Measurements from ENCODE around the gene LIMK1.
A peak's percentile ranks its signal among the peaks of the same experiment; 100 is the strongest.
"Not testable (repeated sequence)": the region's sequence is repeated elsewhere in the genome, so short reads cannot be mapped to it uniquely, and the experiment has no call there.

Gene LIMK1

DNA sequence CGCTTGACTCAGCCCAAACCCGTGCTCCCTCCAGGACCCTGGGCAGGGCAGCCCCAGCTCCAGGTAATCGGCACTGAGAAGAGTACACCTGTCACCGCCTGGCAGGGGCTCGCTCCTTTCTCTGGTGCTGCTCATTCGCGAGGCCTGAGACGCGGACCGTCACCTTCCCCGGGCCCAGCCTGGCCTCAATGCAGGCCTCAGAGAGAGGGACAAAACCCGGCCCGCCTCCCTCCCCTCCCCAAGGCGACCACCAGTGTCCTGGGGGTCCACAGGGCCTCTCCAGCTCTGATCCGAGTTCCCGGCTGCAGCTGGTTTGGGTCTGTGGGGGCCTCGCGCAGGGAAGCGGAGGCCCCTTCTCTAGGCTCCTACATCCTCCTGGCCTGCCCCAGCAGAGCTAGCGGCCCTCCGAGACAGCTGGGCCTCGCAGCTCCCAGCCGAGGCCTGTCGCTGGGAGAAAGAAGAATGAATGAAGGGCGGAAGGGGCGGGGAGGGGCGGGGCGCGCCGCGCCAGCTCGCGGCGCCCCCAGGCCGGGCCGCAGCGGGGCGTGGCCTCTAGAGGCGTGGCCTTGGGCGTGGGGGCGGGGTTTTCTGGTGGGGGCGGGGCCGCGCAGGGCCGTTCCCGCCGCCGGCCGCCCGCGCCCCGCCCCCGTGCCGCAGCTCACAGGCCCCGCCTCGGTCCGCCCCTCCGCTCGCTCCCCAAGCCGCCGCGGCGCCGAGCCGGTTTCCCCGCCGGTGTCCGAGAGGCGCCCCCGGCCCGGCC, at the start of gene LIMK1:
Gene LIMK1 (plus strand): TSS at position 688 of the 760 bp plus-strand sequence. CDS start 187 bp downstream, outside the sequence.
- peak; percentile 97 for DNase-seq (ENCODE audit: low spot score)

DNA sequence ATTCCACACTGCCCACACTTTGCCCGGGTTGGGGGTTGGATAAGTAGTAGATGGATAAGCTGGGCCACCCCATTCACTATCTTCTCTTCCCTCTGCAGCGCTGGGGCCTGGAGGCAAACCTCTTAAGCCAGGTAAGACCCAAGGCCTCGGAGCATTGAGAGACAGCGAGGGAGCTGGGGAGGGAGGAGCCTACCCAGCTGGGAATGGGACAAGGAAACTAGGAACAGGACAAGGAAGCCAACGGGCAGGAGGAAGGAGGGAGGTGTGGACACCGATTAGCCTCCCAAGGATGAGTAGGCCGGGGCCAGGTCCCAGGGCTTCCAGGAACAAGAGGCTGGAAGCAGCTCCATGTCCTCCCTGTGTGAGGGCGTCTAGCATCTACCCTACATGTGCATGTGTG, 46.0 kb upstream of the LIMK1 start:
- no peak for DNase-seq (ENCODE audit: low spot score)

DNA sequence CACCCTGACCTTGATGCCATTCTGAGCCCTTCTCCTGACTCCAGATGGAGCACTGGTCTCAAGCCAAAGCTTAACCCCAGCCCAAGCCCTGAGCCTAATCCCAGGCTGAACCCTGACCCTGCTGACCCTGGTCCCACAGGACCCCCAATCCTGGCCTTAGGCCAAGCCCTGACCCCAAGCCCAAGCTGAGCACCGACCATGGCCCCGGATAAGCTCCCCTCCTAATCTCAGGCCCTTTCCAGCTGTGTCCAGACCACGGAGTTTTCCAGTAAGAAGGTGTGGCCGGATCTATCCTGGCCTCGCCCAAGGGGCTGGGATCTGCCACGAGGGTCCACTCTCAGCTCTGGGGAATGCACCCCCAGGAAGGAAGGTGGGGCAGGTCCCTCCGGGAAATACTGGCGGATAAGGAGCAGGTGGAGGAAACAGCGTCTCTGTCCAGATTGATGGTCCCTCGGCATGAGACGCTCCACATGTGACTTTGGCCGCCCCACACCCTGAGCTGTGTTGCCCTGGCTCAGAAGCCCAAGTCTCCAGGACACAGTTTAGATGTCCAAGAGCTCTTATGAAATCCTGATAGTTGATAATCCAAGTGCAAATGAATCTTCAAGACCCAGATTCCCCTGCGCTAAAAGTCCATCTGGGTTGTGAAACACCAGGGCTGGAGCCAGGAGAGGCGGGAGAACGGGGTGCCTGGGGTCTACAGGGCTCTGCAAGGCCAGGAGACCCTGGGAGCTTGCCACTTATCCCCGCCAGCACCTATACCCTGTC, 45.2 kb upstream of the LIMK1 start:
- no peak for DNase-seq (ENCODE audit: low spot score)

DNA sequence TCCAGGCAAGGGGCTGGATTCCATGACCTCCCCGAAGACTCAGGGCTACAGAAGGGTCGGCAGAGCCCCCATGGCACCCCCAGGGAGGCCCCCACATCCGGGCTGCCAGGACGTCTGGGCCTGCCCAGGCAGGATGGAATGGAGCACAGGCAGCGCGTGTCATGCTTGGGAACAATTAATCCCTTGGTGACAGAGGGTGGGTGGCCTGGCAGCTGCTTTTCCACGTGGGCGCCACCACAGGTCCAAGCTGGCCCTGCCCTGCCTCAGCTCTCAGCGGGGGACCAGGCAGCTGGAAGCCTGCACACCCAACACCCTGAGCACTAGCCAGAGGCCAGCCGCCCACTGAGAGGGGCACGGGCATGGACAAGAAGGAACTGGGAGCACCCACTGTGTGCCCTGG, 44.3 kb upstream of the LIMK1 start:
- DNase-seq (ENCODE audit: low spot score): no peak

DNA sequence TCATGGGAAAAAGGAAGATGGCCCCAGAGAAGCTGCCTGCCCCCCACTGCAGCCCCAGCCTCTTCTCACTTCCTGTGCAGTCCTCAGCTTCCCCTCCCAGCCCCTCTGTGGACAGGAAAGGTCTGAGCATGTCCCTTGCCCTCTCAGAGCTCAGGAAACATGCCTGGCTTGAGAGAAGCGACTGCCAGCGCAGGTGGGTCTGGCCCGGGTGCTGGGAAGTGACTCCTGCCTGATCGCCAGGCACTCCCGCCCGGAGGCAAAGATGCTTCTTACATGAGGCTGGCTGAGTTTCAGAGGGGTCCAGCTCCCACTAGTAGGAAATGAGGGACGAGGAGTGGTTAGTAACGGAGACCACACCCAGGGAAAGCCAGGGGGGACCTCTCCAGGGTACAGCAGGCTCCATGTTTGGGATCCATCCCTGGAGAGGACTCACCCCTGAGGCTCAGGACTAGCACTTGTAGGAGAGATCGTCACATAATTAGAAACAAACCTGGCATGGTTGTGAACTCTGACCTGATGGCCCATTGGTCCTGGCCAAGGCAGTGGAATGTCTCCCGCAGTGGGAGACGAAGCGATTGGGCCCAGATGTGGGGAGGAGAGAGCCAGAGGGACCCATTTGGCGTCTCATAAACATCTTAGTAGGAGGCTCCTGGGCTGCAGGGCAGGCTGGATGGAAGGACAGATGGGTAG, 43.4 kb upstream of the LIMK1 start:
- no peak for DNase-seq (ENCODE audit: low spot score)

DNA sequence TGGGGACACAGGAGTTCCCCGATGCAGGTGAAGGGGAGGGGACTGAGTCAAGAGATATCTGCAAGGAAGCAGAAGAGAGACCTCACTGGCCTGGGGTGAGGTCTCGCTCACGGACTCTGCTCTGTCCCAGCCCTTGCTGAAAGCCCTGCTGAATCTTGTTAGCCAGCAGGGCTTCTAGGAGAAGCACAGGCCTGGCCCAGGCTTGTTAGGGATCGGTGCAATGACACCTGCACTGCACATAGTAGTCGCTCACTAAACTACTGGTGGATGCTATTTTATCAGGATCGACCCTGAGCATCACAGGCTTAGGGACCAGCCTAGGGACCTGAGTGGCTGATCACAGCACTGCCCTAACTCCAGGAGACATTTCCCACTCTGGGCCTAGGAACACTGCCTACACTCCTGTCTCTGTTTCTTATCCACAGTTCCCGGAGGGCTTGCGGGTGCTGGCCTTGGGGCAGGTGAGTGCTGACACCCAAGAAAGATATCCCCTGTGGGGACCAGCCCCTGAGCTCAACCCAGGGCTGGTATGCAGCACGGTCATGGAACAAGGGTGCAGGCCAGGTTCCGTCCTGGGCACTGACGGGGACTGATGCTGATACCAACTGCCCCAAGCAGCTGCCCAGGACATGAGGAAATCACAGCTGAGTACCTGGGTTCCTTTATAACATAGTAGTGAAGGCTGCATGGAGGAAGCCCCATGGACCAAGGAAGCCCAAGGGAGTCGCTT, 42.6 kb upstream of the LIMK1 start:
- DNase-seq (ENCODE audit: low spot score): no peak

DNA sequence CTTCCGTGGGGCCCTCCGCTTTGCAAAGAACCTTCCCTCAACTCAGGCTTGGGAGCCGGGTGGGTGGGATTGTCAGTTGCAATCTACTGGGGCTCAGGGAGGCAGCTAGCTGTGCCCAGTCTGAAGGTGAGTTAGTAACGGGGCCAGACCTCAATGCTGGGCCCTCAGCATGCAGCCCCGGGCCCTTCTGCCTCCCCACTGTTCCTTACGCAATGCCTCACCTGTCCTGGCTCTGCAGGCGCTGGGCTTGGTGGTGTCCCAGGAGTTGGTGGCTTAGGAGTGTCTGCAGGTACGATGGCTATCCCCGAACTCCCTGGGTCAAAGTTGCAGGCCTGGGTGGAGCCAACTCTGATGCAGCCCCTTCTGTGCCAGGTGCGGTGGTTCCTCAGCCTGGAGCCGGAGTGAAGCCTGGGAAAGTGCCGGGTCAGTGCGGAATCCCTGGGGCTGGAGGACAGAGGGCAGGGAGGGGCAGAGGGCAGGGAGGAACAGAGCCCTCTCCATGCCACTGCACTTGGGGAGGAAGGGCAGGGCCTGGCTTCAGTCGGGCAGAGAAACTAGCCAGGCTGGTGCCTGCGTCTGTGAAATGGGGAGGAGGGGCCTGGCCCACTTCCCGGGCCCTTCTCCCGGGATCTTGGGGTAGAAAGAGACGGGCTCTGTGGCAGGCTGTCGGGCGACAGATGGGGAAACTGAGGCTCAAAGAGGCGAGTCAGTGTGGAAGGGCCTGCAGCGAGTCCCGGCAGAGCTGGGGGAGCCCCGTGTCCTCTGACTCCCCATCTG, 40.7 kb upstream of the LIMK1 start:
- peak; percentile 62 for DNase-seq (ENCODE audit: low spot score)

DNA sequence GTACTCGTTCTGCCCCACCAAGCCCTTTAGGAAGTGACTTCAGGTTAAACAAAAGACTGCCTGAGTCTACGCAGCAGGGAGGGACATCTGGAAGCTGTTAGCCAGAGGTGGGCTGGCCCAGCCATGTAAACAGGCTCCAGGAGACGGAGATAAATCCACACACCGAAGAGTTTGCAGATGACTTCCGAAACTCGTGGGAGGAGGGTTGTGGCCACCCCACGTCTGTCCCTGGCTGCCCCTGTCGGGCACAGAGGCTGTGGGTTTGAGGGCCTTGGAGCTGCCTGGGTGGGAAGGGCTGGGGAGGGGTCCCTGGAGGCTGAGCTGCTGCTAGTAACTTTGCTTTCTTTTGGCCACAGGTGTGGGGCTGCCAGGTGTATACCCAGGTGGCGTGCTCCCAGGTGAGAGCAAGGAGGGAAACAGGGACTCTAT, 40.1 kb upstream of the LIMK1 start:
- peak; percentile 79 for DNase-seq (ENCODE audit: low spot score)

DNA sequence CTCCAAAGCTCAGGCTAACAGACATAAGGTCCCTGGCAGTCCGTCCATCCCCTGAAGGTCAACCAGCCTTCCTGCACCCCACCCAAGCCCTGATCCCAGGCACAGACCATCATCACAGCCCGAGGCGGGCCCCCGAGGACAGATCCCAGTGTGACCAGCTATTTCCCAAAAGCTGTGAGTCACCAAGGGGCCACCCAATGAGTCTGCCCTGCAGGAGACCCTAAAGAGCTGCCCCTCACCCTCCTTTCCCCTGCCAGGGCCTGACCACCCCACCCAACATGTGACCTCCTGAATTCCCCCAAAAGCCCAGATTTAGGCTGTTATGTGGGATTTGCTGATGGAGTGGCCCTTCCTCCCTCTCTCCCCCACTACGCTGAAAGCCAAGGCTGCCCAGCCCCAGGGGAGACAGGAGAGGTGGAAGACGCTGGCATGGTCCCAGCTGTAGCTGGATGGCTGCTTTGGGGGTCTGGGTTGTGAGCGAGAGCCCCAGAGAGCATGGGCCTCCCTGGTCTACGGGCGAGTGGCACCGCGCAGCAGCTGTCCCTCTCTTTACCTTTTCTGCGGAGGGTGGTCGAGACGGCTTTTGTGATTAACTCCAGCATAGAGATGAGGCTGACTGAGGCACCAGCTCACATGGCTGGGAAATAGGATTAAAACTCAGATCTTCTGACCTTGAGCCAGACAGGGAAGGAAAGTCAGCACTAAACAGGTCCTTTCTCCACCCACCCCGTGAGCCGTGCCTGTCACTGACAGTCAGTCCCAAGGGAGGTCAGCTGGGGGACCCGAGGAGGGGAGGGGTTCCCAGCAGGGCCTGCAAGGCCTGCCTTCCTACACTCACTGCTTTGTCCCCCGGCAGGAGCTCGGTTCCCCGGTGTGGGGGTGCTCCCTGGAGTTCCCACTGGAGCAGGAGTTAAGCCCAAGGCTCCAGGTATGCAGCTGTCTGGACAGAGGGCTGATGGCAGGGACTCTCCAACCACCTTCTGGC, 38.9 kb upstream of the LIMK1 start:
- no peak for DNase-seq (ENCODE audit: low spot score)

DNA sequence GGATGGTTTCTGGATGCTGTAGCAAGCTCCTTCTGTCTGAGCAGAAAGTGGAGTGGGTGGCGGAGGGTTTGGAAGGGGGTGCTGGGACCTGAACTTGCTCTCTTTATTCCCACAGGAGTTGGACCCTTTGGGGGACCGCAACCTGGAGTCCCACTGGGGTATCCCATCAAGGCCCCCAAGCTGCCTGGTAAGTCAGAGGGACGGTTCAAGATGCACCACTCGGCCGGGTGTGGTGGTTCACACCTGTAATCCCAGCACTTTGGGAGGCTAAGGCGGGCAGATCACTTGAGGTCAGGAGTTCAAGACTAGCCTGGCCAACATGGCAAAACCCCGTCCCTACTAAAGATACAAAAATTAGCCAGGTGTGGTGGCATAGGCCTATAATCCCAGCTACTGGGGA, 37.0 kb upstream of the LIMK1 start:
- DNase-seq (ENCODE audit: low spot score): not testable (repeated sequence)

DNA sequence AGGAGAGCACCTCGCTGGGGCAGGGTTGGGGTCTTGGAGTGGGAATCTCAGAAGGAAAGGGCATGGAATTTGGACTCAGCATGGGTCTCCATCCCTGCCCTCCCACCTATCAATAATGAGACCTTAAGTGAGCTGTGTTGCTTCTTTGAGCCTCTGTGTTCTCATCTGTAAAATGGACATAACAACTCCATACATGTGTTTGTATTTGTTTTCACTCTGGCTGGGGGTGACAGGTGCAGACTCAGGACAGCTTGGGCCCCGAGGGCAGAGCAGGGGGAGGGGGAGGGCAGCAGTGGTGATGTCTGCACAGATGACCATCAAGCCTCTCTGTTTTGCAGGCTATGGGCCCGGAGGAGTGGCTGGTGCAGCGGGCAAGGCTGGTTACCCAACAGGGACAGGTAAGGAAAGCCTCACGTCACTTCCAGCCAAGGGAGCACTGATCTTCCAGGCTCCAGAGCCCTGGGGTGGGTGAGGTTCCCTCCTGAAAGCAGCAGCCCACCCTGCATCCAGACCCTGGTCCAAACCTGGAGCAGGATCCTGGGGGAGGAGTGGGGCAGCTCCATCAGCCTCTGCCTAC, 35.7 kb upstream of the LIMK1 start:
- DNase-seq (ENCODE audit: low spot score): no peak

DNA sequence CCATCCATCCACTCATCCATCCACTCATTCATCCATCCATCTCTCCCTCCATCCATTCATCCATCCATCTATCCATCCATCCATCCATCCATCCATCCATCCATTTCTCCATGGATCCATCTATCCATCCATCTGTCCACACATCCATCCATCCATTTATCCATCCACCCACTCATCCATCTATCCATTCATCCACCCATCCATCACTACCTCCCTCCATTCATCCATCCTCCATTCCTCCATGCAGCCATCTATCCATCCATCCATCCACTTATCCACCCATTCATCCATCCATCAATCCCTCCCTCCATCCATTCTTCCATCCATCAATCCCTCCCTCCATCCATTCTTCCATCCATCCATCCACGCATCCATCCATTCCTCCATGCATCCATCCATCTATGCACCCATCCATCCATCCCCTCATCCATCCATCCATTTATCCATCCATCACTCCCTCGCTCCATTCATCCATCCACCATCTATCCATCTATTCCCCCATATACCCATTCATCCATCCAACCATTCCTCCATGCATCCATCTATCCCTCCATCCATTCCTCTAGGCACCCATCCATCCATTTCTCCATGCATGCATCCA, 34.5 kb upstream of the LIMK1 start:
- DNase-seq (ENCODE audit: low spot score): no peak

DNA sequence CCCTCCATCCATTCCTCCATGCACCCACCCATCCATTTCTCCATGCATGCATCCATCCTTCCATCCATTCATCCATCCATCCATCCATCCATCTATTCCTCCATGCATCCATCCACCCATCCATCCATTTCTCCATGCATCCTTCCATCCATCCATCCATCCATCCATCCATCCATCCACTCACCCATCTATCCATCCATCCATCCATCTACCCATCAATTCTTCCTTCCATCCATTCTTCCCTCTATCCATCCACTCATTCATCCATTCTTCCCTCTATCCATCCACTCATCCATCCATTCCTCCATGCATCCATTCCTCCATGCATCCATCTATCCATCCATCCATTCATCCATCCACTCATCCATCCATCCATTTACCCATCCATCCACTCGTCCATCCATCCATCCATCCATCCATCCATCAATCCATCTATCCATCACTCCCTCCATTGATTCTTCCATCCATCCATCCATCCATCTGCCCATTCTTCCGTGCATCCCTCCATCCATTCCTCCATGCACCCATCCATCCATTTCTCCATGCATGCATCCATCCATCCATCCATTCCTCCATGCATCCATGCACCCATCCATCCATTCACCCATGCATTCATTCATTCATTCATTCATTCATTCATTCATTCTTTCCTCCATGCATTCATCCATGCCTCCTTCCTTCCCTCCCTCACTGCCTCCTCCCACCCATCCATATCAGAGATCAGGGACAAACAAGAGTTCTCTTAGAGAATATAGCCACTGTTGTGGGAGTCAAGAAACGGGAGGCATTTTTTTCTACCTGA, 33.4 kb upstream of the LIMK1 start:
- peak; percentile 1 for DNase-seq (ENCODE audit: low spot score)

DNA sequence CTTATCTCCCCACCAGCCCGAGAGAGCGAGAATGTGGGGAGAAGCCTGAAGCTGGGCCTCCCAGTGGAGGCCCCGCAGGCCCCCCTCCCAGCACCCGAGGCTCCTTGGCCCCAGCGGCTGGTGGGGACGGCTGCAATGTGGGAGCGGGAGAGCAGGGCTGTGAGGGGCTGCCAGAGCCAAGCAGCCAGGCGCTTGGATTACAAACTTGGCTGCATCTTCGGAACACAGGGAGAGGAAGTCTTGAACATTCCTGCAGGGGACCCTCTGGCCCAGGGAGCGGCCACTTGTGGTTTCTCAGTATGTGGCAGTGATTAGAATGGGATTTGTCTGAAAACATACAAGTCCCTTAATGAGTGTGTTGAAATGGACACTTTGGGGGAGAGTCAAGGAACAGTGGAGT, 32.4 kb upstream of the LIMK1 start:
- DNase-seq (ENCODE audit: low spot score): peak; percentile 17

DNA sequence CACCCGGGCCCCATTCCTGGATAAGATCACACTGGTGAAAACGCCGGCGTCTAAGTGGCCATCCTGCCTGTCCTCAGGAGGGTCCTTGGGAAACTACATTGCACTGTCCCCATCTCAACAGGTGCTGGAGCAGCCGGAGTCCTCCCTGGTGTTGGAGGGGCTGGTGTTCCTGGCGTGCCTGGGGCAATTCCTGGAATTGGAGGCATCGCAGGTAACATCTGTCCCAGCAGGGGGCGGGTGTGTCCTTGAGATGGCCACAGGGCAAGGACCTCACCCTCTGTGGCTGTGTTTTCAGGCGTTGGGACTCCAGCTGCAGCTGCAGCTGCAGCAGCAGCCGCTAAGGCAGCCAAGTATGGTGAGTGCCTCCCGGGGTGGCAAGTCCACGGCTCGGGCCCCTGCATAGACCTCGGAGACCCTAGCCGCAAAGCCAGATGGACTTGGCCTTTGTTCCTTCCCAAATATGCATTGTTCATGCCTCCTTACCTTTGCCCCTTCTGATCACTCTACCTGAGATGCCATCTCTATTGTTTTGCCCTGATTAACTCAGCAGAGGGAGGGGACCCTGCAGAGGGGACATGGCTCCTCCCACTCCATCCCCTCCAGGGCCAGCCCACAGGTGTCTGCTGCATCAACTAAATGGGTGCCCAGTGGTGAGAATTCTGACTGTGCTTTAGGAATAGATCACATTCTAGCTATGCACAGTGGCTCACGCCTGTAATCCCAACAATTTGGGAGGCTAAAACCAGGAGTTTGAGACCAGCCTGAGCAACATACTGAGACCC, 31.8 kb upstream of the LIMK1 start:
- peak; percentile 74 for DNase-seq (ENCODE audit: low spot score)

DNA sequence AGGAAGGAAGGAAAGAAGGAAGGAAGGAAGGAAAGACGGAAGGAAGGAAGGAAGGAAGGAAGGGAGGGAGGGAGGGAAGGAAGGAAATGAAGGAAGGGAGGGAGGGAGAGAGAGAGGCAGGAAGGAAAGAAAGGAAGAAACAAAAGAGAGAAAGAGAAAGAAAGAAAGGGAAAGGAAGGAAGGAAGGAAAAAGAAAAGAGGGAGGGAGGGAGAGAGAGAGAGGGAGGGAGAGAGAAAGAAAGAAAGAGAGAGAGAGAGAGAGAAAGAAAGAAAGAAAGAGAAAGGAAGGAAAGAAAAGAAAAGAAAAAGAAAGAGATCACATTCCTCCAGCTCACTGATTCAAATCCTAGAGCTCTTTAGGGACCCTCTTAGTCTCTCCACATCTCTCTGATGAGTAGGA, 31.0 kb upstream of the LIMK1 start:
- no peak for DNase-seq (ENCODE audit: low spot score)

DNA sequence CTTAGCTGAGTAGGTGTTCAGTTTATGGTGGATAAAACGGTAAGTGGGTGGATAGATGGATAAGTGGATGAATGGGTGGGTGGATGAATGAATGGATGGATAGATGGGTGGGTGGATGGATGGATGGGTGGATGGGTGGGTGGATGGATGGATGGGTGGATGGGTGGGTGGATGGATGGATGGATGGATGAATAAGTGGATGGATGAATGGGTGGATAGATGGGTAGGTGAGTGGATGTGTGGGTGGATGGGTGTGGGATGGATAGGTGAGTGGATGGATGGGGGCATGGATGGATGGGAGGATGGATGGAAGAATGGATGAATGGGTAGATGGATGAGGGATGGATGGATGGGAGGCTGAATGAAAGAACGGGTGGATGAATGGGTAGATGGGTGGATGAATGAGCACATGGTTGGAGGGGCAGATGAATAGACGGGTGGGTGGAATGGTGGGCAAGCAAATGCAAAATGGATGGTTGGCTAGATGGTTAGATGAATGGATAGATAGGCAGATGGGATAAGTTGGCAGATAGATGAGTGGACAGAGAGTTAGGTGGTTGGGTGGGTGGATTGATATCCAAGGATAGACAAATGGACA, 29.9 kb upstream of the LIMK1 start:
- DNase-seq (ENCODE audit: low spot score): peak; percentile 1
